NCI-H69 (cell line): Measurements from ENCODE around the gene LRRC71.

Experiments used
- DNase-seq: peaks from one replicate; lab custom pipeline; 2025; lab: John Stamatoyannopoulos, UW

The LRRC71 gene

DNA sequence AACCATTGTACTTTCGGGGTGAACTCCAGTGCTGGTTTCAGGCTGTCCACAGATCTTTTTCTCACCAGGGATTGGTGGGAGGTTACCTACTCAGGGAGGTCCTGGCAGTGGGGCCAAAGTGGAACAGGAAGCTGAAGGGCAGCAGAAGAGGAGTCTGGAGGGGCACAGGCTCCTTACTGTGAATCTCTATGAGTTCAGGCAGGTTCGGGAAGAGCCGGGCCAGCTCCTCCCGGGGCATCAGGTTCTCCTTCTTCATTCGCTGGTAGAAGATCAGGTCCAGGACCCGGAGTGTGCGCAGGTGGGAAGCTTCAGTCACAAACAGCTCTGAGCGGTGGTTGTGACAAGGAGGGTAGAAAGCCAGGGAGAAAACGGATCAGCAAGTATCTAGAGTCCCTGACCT is 26.7 kb downstream of the LRRC71 start:
- DNase-seq: no peak

DNA sequence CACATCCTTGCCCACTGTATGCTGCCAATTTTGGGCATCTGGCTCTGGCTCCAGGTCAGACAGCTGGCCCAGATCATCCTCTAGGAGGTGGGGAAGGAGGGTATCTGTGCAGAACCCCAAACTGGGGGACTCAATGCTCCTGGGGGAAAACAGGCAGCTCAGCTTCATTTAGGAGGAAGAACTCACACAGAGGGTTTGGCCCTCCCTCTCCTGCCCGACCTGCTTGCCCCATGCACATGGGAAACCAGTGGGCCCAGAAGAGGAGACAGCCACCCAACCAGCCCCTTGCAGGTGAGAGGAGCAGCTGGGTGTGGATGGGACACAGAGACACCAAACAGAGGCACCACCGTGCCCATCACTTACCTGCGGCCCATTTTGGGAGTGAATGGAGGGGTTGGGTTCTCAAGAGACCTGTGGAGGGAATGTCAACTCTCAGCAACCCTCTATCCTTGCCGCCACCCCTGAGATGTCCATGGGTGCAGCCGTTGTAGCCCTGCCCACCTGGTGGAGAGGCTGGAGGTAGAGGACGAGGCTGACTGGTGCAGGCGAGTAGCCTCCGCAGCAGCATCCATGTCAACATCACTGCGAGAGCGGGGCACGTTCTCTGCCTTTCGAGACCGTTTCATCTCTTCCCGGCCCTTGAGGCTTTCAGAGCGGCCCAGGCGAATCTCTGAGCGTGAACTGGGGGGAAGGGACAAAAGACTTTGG is 27.5 kb downstream of the LRRC71 start:
- no peak for DNase-seq

DNA sequence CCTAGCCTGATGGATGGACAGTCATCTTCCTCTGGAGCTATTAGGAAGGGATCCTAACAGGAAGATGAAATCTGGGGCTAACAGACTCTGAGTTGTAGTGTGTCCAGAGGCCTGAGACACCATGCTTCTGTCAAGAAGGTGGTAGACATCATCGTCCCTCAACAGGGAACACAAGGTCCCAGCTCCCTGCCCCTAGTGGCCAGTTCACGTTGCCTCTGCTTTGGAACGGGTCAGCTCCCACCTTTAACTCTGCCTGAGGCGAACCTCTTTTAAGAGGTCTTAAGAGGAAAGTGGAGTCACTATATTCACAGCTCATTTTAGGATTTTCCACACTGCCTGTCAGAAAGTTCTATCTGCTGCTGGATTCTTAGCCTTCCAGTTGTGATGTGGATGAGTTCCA is 28.3 kb downstream of the LRRC71 start:
- no peak for DNase-seq

DNA sequence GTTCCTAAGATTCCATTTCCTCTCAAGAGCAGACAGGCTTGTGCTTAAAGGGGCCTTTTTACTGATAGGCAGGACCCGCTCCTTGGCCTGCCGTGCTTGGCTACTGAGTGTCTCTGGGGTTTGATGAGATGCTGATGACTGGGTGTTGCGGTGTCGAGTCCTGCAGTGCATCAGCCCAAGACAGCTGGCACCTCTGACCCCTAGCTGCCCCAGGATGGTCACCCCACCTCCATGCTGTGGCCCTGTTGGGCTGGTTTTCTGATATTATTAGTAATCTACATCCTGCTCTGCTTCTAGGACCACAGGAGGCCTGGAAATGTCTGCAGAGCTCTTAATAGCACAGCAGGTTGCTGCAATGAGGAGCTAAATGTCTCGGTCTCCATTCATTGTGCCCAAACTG is 28.7 kb downstream of the LRRC71 start:
- DNase-seq: no peak

DNA sequence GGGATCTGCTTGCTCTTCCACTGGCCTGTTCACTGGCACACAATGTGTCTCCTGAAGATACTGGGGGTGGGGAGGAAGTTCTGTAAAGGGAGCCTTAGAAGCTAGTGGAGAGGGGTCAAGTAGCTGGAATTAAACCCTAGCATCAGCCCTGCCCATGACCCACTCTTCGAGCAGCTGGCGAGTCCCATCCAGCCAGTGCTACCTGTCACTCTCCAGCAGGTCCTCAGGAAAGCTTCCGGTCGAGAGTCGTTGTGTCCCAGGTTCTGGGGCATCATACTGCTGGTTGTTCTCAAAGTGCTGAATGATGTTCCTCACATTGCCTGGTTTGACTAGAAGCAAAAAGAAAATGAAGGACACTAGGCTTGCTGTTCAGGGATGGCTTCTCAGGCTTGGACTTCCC is 30.9 kb downstream of the LRRC71 start:
- DNase-seq: no peak

DNA sequence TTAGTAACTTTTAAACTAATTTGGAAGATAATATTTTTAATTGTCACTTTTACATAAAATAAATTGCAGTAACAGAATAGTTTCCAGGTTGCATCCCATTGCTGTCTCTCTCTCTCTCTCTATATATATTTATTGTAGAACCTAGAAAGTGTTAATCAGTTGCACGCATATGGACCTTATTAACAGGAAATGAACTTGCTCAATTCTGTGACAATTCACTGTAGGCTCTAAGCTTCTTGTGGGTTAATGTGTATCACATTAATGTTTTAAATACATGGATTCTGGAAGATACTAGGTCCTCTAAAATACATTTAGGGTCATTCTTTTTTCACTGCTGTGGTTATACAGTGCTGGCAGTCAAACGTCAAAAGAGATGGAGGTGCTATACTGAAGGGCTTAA is 33.1 kb downstream of the LRRC71 start:
- no peak for DNase-seq

DNA sequence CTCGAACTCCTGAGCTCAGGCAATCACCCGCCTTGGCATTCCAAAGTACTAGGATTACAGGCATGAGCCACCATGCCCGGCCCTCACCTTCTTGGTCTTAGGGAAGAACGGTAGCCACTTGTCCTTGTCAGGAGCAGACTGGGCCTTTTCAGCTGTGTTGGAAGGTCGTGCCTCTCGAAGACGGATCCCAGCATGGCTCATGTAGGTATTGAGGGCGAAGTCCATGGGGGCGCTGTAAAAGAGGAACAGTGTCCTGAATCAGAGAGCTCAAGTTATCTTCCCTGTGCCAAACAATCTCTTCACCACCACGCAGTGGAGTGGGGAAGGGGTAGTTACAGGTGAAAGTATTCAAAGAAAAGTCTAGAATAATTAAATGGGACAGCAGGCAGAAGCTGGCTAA is 35.9 kb downstream of the LRRC71 start:
- no peak for DNase-seq

DNA sequence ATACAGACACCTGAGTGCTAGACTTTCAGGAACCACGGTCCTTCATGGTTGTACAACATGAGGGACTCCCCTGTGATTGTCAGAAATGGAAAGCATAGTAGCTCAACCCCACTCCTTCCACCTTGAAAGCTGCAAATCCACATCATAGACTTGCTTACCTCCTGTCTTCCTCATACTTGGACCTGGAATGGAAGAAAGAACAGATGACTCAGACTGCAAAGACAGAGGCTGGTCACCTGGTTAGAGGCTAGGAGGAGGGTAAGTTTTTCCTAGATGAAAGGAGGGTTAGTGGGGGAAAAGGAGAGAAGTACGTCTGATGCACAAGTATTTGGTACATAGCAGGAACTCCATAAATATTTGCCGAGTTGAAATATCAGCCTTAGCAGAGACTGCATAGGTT is 37.2 kb downstream of the LRRC71 start:
- no peak for DNase-seq

DNA sequence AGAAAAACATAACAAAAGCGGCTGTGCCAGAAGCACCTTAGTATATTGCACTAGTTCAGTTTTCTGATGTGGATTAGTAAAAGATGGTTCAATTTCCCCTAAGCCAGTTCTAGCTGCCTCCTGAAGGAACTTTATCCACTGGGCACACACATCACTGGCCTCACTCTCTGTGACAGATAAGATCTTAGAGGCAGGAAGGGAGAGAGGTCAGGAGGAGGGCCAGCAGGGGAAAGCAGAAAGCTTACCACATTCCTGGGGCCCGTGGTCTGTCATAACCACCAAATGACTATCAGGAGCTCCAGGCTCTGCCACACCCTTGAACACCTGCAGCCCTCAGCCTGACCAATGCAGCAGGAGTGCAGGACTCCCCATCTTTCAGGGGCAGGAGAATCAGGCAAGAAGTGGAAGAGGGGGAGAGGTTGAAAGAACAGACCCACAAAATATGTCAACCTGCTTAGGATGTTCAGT is 37.8 kb downstream of the LRRC71 start:
- DNase-seq: no peak

DNA sequence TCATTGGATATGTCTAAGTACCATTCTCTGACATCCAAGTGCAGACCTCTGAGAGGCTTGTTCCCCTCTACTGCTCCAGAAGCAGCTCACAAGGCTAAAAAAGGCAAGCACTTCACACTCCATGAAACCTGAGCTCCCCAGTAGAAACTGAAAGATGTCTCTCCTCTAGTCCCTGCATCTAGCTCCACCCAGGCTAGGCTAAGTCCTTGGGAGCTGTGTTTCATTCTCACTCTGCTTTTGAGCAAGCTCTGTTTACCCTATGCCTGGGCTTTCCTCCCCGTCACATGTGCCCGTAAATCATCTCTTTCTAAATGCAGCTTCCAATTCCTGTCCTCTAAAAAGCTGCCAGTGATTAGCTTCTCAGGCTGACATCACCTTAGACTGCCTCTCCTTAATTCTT is 39.0 kb downstream of the LRRC71 start:
- peak; percentile 65 for DNase-seq

DNA sequence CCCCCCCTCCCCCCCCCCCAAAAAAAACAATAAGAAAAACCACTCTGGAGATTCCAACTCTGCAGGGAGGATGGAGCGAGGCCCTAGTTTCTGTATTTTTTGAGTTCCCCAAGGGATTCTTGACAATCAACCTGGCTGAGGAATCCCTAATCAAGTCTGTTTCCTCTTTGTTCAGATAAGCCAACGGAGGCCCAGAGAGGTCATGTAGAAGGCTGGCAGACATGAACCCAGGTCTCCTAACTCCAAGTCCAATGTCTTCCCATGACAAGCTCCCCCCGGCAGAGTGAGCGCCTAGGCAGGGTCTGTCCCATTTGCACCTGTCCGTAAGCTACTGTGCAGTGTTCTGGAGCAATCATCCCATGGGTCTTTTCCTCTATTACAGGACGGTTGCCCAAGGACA is 39.5 kb downstream of the LRRC71 start:
- DNase-seq: no peak

DNA sequence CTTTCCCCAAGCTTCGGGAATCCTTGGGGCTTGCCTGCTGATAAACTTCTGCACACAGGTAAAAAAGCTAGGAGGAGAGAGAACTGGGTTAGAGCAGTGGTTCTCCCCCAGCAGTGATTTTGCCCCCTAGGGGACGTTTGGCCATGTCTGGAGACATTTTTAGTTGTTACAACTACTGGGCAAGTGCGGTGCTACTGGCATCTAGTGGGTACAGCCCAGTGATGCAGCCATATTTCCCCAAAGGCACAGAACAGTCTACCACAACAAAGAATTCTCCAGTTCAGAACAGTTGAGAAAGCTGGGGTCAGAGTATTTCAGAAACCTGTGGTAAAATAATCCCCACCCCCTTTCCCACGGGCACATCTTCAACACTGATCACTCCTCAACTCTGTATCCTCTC is 41.3 kb downstream of the LRRC71 start:
- peak; percentile 19 for DNase-seq

DNA sequence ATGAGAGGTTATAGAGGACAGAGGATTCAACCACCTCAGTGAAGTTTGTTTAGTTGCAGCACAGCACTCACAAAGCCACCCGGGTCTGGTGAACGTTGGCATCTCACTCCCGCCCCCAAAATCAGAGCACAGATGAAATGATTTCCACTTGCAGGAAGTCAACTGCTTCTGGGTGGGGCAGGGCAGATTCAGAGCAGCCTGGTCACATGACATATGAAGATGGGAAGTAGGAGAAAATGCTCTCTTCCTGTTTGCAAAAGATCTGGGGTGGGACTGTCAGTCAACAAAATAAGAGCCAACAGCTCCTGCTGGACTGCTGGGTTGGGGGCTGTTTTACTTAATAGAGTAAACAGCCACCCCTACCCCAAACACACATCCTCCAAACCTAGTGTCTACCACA is 43.2 kb downstream of the LRRC71 start:
- peak; percentile 62 for DNase-seq

DNA sequence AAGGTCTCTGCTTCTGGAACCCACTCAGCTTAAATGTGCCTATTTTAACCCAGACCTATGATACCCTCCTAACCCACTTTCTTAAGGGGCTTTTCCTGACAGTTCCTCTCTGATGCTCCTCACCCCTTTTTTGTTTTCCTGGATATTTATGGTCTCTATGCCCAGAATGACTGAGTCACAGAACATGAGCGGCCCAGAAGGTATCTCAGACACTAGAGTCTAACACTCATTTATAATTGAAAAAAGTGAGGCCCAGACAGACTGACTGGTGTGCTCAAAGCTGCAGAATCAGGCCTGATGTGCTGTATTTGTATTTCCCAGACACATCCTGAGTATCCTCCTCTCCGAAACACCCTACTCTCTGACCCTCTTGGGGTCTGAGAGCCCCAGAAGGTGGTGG is 44.0 kb downstream of the LRRC71 start:
- DNase-seq: no peak

DNA sequence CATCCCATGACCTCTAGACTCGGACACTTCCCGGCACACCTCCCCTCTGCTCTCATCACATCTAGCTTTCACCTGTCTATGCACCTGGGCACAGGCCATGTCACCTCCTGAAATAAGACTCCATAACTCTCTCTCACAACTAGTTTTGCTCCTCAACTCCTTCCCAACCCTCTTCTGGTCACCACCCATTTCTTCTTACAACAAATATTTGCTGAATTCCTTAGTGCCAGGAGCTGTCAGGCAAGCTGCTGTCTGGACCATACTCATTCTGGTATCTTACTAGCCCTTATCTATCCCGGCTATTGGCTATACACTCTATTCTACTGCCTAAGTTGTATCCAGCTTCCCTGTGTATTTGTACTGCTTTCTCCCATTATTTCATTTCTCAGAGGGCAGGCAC is 49.1 kb downstream of the LRRC71 start:
- no peak for DNase-seq

DNA sequence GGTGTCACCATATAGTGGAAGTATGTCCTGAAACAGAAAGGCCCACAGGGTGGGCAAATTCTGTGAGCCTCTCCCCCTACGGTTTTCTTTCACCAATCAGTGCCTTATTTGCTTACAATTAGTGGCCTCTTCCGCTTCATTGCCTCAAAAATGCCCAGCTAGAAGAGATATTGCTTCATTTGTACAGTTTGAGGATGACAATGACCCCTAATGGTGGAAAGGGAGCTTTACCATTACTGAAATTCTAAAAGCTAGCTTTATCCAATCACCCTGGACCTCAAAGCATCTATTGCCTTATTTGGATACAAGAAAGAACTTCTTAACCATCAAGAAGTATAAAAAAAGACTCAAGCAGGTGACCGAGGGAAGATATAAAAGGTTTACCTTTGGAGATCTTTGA is 49.6 kb downstream of the LRRC71 start:
- peak; percentile 51 for DNase-seq

DNA sequence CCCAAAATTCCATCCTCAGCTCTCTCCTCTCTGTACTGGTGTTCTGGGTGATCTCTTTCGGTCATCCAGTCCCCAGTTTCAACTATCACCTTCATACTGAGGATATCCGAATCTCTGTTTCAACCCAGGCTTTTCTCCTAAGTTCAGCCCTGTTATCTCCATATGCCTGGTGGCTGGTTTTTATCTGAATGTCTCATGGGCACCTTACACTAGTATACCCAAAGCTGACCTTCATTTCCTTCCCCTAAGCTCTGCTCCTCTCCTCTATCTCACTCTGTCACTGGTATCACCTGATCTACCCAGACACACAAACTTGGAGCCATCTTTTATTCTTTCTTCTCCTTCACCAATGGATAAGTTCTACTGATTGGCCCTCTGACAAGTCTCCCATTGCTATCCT is 53.0 kb downstream of the LRRC71 start:
- no peak for DNase-seq

DNA sequence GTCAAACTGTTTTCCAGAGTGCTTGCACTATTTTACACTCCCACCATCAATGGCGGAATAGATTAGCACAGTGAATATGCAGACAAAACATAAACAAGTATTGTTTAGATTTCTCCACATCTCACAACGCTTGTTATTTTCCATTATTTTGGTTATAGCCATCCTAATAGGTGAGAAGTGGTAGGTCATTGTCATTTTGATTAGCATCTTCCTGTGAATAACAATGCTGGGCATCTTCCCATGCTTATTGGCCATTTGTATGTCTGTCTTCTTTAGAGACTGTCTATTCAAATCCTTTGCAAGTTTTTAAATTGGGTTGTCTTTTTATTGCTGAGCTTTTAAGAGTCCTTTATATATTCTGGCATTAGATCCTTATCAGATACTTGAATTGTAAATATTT is 54.7 kb downstream of the LRRC71 start:
- no peak for DNase-seq

DNA sequence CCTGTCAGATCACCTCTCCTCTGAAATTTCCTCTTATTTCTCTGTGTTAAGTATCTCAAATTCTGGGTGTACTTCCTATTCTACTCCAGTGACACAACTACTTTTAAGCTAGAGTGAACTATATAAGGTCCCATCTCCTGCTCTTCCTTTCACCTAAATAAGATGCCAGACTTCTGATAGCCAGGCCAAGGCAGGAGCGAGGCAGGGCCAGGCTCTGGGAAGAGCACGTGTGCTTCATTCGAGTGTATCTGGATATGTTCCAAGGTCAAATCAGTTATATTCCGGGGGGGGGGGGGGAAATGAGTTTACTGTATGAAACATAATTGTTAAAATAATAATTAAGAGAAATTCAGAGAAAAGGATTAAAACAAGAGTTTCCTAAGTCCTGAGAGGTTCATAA is 60.1 kb downstream of the LRRC71 start:
- DNase-seq: no peak
